ENCODE results near the gene KDM4B.

DNA sequence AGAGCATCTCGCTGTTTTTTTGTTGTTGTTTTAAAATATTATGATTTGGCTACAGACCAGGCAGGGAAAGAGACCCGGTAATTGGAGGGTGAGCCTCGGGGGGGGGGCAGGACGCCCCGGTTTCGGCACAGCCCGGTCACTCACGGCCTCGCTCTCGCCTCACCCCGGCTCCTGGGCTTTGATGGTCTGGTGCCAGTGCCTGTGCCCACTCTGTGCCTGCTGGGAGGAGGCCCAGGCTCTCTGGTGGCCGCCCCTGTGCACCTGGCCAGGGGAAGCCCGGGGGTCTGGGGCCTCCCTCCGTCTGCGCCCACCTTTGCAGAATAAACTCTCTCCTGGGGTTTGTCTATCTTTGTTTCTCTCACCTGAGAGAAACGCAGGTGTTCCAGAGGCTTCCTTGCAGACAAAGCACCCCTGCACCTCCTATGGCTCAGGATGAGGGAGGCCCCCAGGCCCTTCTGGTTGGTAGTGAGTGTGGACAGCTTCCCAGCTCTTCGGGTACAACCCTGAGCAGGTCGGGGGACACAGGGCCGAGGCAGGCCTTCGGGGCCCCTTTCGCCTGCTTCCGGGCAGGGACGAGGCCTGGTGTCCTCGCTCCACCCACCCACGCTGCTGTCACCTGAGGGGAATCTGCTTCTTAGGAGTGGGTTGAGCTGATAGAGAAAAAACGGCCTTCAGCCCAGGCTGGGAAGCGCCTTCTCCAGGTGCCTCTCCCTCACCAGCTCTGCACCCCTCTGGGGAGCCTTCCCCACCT, 183.3 kb downstream of the KDM4B start:
- TF ChIP-seq SIN3A (conservative IDR thresholded peaks at IDR 0.05 in 1 of 2, IDR thresholded peaks at IDR 0.05 in 1 of 2; ENCODE audit: low read depth in 1 of 2, low read length in 2 of 2) (no peak), POU5F1 (IDR thresholded peaks at IDR 0.05; ENCODE audit: low read depth, low read length) (no peak), CEBPB (IDR thresholded peaks at IDR 0.05; ENCODE audit: low read depth, low read length) (no peak), EP300 (IDR thresholded peaks at IDR 0.05; ENCODE audit: borderline replicate concordance in 1 of 2, low read depth in 2 of 2, low read length in 2 of 2) (no peak), MAFK (IDR thresholded peaks at IDR 0.05; ENCODE audit: low read depth, low read length) (no peak)
- TF ChIP-seq, protein P1, sequence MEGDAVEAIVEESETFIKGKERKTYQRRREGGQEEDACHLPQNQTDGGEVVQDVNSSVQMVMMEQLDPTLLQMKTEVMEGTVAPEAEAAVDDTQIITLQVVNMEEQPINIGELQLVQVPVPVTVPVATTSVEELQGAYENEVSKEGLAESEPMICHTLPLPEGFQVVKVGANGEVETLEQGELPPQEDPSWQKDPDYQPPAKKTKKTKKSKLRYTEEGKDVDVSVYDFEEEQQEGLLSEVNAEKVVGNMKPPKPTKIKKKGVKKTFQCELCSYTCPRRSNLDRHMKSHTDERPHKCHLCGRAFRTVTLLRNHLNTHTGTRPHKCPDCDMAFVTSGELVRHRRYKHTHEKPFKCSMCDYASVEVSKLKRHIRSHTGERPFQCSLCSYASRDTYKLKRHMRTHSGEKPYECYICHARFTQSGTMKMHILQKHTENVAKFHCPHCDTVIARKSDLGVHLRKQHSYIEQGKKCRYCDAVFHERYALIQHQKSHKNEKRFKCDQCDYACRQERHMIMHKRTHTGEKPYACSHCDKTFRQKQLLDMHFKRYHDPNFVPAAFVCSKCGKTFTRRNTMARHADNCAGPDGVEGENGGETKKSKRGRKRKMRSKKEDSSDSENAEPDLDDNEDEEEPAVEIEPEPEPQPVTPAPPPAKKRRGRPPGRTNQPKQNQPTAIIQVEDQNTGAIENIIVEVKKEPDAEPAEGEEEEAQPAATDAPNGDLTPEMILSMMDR (IDR thresholded peaks at IDR 0.05; ENCODE audit: control extremely low read depth in 1 of 3, insufficient read depth in 1 of 3, low read depth in 1 of 3, low read length in 3 of 3): no peak
- TF ChIP-seq, protein P2, sequence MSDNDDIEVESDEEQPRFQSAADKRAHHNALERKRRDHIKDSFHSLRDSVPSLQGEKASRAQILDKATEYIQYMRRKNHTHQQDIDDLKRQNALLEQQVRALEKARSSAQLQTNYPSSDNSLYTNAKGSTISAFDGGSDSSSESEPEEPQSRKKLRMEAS (IDR thresholded peaks at IDR 0.05): no peak
